Esophagus squamous epithelium (tissue), 5 donors: ENCODE data around the gene SLC41A3. TPM values are rescaled to one million over a fixed set of nuclear protein-coding genes. Genes with fewer than 3 reads are reported as not detected.

Experiments used
- DNase-seq: peaks from one replicate; lab custom pipeline; 2025; lab: John Stamatoyannopoulos, UW
- H3K27ac ChIP-seq, 4 donors: fragments of 200-600 bp; sonication (generic); one replicate each; pipeline ENCODE4 v1.5.1; 2016 to 2019; ENCODE audit warnings: mild to moderate bottlenecking in 1 of 4
- H3K27me3 ChIP-seq, 4 donors: fragments of 200-600 bp; sonication (generic); 1 replicate in 3 of 4; 2 replicates in 1 of 4; pipeline versions ENCODE4 v1.5.1 to v1.6.0; 2017 to 2021; ENCODE audit warnings: antibody characterized with exemption in 1 of 4
- H3K36me3 ChIP-seq, 3 donors: fragments of 200-600 bp; sonication (generic); one replicate each; pipeline ENCODE4 v1.5.1; 2016 to 2019
- H3K4me1 ChIP-seq, 3 donors: fragments of 200-600 bp; sonication (generic); one replicate each; pipeline ENCODE4 v1.5.1; 2017 to 2019
- H3K4me3 ChIP-seq, 4 donors: fragments of 200-600 bp; sonication (generic); 1 replicate in 3 of 4; 2 replicates in 1 of 4; pipeline ENCODE4 v1.5.1; 2016 to 2019; ENCODE audit warnings: mild to moderate bottlenecking in 2 of 4, moderate library complexity in 1 of 4
- H3K9me3 ChIP-seq, 3 donors: fragments of 200-600 bp; sonication (generic); one replicate each; pipeline ENCODE4 v1.5.1; 2016 to 2019
- POLR2A ChIP-seq, 4 donors: fragments of 450-650 bp; IDR thresholded peaks; one replicate each; pipeline ENCODE4 v1.6.1; 2017; ENCODE audit warnings: antibody characterized with exemption in 4 of 4, mild to moderate bottlenecking in 4 of 4, moderate library complexity in 3 of 4
- WGBS, 2 donors: methylation state at CpG; one replicate each; pipeline ENCODE4 v1.1.5; 2018; 5-methylcytosine and 5-hydroxymethylcytosine counted together
- intact Hi-C: fragments of 100-400 bp; cut with DNase I; formaldehyde crosslinking; loops from one replicate; pipeline ENCODE4 v1.15.0; 2022
- total RNA-seq, 4 donors: library from RNA; depleted of rRNA; stranded (reverse); fragments of >200 nt; gene quantifications; one replicate each; pipeline ENCODE4 v1.1.0, GENCODE V29; 2016
- TF ChIP-seq, protein P1 (sequence below), 6 experiments: fragments of 450-650 bp in 4 of 6; fragments of 200-600 bp in 2 of 6; sonication (generic) in 2 of 6; IDR thresholded peaks; one replicate each; pipeline ENCODE4 v1.5.1; 2016 to 2019; ENCODE audit warnings: antibody characterized with exemption in 6 of 6, mild to moderate bottlenecking in 4 of 6, moderate library complexity in 4 of 6
- donor health status: DM: yes; HTN: yes; CAD: no.

SLC41A3 gene
- total RNA-seq, 4 donors from 2014 or later = 17.7 to 46.5 (median 20.4) TPM

GRCh38 chr3:126106336-126107202 is 22.6 kb upstream of the SLC41A3 start:
- intact Hi-C loops = no loop called here
- no peak for DNase-seq
- peaks cover 0 to 22% (median 16%) of the 10 kb centered on the region in 3 donors for H3K4me1 ChIP-seq
- TF ChIP-seq, protein P1, sequence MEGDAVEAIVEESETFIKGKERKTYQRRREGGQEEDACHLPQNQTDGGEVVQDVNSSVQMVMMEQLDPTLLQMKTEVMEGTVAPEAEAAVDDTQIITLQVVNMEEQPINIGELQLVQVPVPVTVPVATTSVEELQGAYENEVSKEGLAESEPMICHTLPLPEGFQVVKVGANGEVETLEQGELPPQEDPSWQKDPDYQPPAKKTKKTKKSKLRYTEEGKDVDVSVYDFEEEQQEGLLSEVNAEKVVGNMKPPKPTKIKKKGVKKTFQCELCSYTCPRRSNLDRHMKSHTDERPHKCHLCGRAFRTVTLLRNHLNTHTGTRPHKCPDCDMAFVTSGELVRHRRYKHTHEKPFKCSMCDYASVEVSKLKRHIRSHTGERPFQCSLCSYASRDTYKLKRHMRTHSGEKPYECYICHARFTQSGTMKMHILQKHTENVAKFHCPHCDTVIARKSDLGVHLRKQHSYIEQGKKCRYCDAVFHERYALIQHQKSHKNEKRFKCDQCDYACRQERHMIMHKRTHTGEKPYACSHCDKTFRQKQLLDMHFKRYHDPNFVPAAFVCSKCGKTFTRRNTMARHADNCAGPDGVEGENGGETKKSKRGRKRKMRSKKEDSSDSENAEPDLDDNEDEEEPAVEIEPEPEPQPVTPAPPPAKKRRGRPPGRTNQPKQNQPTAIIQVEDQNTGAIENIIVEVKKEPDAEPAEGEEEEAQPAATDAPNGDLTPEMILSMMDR (IDR thresholded peaks at IDR 0.05) = no peak
- no peak for TF ChIP-seq POLR2A (IDR thresholded peaks at IDR 0.05)
- H3K27ac ChIP-seq = no peak overlapping the region
- H3K9me3 ChIP-seq = no peaks in the 10 kb centered on the region
- no peaks in the 10 kb centered on the region for H3K36me3 ChIP-seq
- H3K4me3 ChIP-seq = no peak overlapping the region
- 83 to 86% methylated on average over 7 to 14 of the region's 21 CpGs for WGBS, 2 donors
- H3K27me3 ChIP-seq = no peaks in the 10 kb centered on the region

- WGBS, 2 donors = 96 to 100% methylated on average over 1 to 9 of the region's 16 CpGs
- no peak for DNase-seq
Measured at GRCh38 chr3:126105691-126106187, 21.8 kb upstream of the SLC41A3 start.

DNA sequence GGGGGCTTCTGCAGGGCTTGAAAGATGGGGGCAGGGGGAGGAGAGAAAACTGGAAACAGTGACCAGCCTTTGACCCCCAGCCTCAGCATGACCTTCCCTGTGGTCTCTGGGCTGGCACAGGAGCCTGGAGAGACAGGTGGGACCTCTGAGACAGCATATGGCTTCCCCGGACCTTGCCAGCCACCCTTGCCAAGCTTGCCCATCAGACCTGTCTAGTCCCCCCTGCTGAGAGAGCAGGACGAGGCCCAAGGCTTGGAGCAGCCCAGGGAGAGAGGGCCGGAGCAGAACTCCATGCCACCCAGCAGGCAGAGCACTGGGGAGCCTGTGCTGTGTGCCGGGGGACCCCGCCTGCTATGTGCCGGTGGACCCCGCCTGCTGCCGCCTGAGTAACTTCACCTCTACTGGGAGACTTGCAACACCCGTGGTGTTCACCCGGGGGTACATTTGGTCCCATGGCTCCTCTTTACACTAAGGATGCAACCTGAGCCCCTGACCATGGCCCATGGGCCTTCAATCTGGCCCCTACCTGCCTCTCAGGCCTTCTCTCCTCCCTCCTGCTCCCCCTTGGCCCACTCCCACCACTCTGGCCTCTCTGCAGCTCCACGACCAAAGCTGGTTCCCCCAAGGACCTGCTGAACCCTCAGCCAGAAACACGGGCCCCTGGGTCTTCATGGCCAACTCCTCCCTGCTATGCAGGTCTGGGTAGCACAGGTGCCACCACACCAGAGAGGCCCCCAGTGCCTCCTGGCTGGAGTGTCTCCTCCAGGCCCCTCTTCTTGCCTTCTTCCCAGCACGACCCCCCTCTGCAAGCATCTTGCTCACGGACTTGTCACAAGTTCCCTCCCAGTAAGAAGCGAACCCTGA is 21.1 kb upstream of the SLC41A3 start:
- no peaks in the 10 kb centered on the region for H3K9me3 ChIP-seq
- H3K4me1 ChIP-seq = peaks cover 0 to 22% (median 16%) of the 10 kb centered on the region in 3 donors
- intact Hi-C loops = no loop called here
- H3K36me3 ChIP-seq = no peaks in the 10 kb centered on the region
- WGBS, 2 donors = 83 to 86% methylated on average over 4 to 6 of the region's 15 CpGs
- TF ChIP-seq, protein P1 (IDR thresholded peaks at IDR 0.05) = no peak
- no peak for TF ChIP-seq POLR2A (IDR thresholded peaks at IDR 0.05)
- no peak for DNase-seq
- no peaks in the 10 kb centered on the region for H3K27me3 ChIP-seq
- H3K4me3 ChIP-seq = no peak overlapping the region
- no peak overlapping the region for H3K27ac ChIP-seq

More at GRCh38 chr3:126105691-126106187, 21.8 kb upstream of the SLC41A3 start:
- no peaks in the 10 kb centered on the region for H3K9me3 ChIP-seq
- intact Hi-C loops = no loop called here
- TF ChIP-seq, protein P1 (IDR thresholded peaks at IDR 0.05) = no peak
- TF ChIP-seq POLR2A (IDR thresholded peaks at IDR 0.05) = no peak
- H3K4me1 ChIP-seq = peaks cover 0 to 22% (median 16%) of the 10 kb centered on the region in 3 donors
- no peak overlapping the region for H3K27ac ChIP-seq
- no peaks in the 10 kb centered on the region for H3K27me3 ChIP-seq
- H3K4me3 ChIP-seq = no peak overlapping the region
- no peaks in the 10 kb centered on the region for H3K36me3 ChIP-seq

GRCh38 chr3:126104028-126104635 is 20.2 kb upstream of the SLC41A3 start:
- WGBS, 2 donors = 100% methylated on average over 3 of the region's 7 CpGs; no CpG with 5 or more reads in 1 of the 2 donors
- Histone ChIP-seq H3K4me3 (no peak overlapping the region), H3K9me3 (no peaks in the 10 kb centered on the region), H3K36me3 (no peaks in the 10 kb centered on the region), H3K27me3 (no peaks in the 10 kb centered on the region), H3K4me1 (peaks cover 0 to 22% (median 16%) of the 10 kb centered on the region in 3 donors), H3K27ac (no peak overlapping the region)
- intact Hi-C loops = no loop called here
- TF ChIP-seq, protein P1 (IDR thresholded peaks at IDR 0.05) = no peak
- TF ChIP-seq POLR2A (IDR thresholded peaks at IDR 0.05) = no peak
- DNase-seq = no peak
